ENCODE data around the gene PDE1C.

DNA sequence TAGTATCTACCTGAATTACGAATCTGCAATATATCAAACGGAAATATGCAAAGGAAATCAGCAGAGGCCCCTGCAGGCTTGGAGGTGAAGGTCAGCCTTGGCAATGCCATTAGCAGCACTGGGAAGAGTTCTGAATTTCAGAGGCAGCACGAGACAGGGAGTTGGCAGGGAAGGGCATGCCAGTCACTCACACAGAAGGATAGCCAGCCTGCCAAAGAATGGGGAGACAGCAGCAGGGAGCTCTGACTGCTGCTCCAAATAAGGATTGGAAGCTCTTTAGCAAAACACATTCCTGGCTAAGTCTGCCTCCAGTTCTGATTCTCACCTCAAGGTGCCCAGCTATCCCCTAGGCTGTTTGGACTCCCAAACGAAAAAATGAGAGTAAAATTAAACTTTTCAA, 188.0 kb downstream of the PDE1C start:
- TF ChIP-seq EZH2 (IDR thresholded peaks at IDR 0.05; ENCODE audit: insufficient read depth, poor library complexity, severe bottlenecking) (no peak), EZH2phosphoT487 (IDR thresholded peaks at IDR 0.05; ENCODE audit: insufficient read depth, low read depth) (no peak)

Measured in GM23248 (cell line).